AG04450 (cell line): ENCODE results near the gene ST14. TPM values are rescaled to one million over a fixed set of nuclear protein-coding genes. Genes with fewer than 3 reads are reported as not detected.

Experiments used
- CTCF ChIA-PET: fragments of 300-600, 350-600 bp; formaldehyde crosslinking; extraction: SDS; loops from one replicate; lab custom pipeline; 2022; ENCODE audit warnings: antibody characterized with exemption, inconsistent platforms; lab: Charles Lee
- POLR2A ChIA-PET: fragments of 350-600 bp; formaldehyde crosslinking; extraction: SDS; loops from one replicate; lab custom pipeline; 2021; ENCODE audit warnings: antibody characterized with exemption, inconsistent platforms; lab: Yijun Ruan, JAX
- DNase-seq: peaks from one replicate; pipeline ENCODE4 v3.0.0-alpha.2; 2011; ENCODE audit warnings: low read depth, low spot score
- H3K27ac ChIP-seq: one replicate; pipeline ENCODE4 v1.5.1; 2012; ENCODE audit warnings: low read depth, low read length, control low read depth
- H3K27me3 ChIP-seq: one replicate; pipeline ENCODE4 v1.6.0; 2012; ENCODE audit warnings: low read length; ENCODE audit not compliant: control insufficient read depth, insufficient read depth
- H3K4me3 ChIP-seq: 2 replicates; pipeline ENCODE4 v1.5.1; 2011; ENCODE audit warnings: mild to moderate bottlenecking, low read depth, low read length, control low read depth
- H3K9me3 ChIP-seq: 2 replicates; pipeline ENCODE4 v1.5.1; 2012; ENCODE audit warnings: low read length; ENCODE audit not compliant: control insufficient read depth, insufficient read depth
- polyA plus RNA-seq: library from polyadenylated mRNA; depleted of rRNA; stranded (reverse); fragments of >200 nt; gene quantifications from 2 replicates; pipeline ENCODE4 v1.2.3, GENCODE V29; 2011
- TF ChIP-seq, protein P1 (sequence below): IDR thresholded peaks from 2 replicates; pipeline ENCODE4 v1.5.1; 2011; ENCODE audit warnings: low read depth, low read length, control low read depth, inconsistent platforms

ST14 gene
- polyA plus RNA-seq, 1 experiment = not detected

DNA sequence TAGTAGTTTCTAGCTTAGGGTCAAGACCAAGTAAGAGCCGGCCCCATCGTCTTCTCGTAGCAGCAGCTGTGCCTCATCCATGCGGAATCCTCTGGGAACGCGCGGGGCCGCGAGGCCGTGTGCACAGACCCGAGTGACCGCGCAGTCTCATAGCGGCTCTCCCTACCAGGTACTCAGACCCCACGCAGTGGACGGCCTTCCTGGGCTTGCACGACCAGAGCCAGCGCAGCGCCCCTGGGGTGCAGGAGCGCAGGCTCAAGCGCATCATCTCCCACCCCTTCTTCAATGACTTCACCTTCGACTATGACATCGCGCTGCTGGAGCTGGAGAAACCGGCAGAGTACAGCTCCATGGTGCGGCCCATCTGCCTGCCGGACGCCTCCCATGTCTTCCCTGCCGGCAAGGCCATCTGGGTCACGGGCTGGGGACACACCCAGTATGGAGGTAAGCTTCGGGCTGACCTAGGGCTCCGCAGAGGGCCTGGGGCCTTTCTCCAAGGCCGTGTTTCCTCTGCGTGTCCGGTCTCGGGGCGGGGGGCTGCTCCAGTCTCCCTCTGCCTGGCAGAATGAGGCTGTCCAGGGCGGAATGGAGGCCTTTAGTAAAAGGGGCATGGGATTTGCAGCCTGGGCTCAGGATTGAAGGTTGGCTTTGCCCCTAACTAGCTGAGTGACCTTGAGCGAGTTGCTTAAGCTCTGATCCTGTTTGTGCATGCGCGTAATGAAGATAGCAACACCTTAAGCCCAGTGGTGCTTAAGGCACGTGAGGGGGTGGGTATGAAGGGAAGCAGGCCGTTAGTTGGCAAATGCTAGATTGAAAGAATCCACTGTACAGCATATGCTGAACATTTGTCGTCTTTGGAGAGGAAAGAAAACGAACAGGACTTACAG, 48.9 kb downstream of the ST14 start:
- Histone ChIP-seq H3K27ac (no peak overlapping the region), H3K27me3 (peaks cover 42% of the 10 kb centered on the region), H3K9me3 (peaks cover 3% of the 10 kb centered on the region; the same call in 1 of the 2 replicates), H3K4me3 (no peak overlapping the region)
- POLR2A ChIA-PET = no interaction called here
- CTCF ChIA-PET = no interaction called here
- no peak for DNase-seq
- TF ChIP-seq, protein P1, sequence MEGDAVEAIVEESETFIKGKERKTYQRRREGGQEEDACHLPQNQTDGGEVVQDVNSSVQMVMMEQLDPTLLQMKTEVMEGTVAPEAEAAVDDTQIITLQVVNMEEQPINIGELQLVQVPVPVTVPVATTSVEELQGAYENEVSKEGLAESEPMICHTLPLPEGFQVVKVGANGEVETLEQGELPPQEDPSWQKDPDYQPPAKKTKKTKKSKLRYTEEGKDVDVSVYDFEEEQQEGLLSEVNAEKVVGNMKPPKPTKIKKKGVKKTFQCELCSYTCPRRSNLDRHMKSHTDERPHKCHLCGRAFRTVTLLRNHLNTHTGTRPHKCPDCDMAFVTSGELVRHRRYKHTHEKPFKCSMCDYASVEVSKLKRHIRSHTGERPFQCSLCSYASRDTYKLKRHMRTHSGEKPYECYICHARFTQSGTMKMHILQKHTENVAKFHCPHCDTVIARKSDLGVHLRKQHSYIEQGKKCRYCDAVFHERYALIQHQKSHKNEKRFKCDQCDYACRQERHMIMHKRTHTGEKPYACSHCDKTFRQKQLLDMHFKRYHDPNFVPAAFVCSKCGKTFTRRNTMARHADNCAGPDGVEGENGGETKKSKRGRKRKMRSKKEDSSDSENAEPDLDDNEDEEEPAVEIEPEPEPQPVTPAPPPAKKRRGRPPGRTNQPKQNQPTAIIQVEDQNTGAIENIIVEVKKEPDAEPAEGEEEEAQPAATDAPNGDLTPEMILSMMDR = no peak

DNA sequence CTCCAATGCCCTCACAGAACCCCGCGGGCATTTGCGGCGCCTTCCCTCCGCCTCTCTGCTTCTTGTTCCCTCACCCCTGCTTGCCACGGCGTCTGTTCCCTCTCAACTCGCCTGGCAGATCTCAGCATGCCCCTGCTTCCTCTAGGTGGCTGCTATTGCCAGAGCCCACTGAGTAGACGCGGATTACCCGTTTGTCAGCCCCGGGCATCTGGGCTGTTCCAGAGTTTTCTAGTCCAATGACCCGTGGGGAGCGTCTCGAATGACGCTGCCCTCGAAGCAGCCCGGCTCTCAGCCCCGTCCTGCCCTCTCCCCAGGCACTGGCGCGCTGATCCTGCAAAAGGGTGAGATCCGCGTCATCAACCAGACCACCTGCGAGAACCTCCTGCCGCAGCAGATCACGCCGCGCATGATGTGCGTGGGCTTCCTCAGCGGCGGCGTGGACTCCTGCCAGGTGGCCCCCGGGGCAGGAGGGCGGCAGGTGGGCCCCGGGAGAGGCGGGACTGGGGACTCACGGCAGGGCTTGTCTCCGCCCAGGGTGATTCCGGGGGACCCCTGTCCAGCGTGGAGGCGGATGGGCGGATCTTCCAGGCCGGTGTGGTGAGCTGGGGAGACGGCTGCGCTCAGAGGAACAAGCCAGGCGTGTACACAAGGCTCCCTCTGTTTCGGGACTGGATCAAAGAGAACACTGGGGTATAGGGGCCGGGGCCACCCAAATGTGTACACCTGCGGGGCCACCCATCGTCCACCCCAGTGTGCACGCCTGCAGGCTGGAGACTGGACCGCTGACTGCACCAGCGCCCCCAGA, 49.7 kb downstream of the ST14 start:
- no peak overlapping the region for H3K27ac ChIP-seq
- TF ChIP-seq, protein P1 = no peak
- peaks cover 3% of the 10 kb centered on the region; the same call in 1 of the 2 replicates for H3K9me3 ChIP-seq
- H3K4me3 ChIP-seq = no peak overlapping the region
- no peak for DNase-seq
- CTCF ChIA-PET = no interaction called here
- POLR2A ChIA-PET = no interaction called here
- H3K27me3 ChIP-seq = peaks cover 42% of the 10 kb centered on the region

DNA sequence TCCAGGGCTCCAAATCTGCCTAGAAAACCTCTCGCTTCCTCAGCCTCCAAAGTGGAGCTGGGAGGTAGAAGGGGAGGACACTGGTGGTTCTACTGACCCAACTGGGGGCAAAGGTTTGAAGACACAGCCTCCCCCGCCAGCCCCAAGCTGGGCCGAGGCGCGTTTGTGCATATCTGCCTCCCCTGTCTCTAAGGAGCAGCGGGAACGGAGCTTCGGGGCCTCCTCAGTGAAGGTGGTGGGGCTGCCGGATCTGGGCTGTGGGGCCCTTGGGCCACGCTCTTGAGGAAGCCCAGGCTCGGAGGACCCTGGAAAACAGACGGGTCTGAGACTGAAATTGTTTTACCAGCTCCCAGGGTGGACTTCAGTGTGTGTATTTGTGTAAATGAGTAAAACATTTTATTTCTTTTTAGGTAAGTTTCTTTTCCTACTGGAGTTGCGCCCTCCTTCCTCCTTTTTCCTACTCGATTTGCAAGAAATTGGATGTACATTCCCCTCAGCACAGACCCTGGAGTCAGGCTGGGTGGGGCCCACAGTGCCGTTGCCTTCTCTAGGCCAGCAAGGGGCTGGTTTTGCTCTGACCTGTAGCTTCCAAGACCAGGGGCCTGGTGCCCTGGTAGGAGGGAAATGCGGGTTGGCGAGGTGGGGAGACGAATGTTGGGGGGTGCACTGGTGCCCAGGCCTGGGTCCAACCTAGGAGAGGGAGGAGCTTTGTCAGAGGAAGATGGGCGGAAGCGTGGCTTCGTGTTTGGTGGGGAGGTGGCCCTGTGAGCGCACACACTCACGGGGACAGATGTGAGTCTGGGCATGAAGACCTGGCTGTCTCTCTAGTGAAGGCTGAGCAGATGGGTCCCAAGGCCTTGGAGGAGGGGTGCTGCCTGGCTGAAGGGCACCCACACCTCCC, 50.6 kb downstream of the ST14 start:
- POLR2A ChIA-PET = no interaction called here
- H3K4me3 ChIP-seq = no peak overlapping the region
- TF ChIP-seq, protein P1 = no peak
- CTCF ChIA-PET = no interaction called here
- no peak overlapping the region for H3K27ac ChIP-seq
- H3K9me3 ChIP-seq = peaks cover 3% of the 10 kb centered on the region; the same call in 1 of the 2 replicates
- DNase-seq = no peak
- H3K27me3 ChIP-seq = peaks cover 49% of the 10 kb centered on the region

DNA sequence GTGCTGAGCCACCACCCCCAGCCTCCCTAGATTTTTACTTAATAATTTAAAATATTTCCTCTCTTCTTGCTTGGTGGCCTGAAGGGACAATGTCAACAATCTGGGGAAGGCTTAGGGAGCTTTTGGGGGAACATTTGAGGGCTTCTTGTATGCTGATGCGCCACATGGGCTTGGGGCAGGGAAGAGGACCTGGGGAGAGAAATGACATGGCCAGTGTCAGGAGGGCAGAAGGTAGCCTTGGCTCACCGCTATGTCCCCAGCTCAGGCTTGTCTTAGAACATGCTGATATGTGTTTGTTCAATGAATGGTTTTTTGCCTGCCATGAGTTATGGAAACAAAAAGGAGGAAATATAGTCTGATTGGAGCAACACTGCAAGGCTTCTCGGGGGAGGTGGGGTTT, 51.6 kb downstream of the ST14 start:
- ChIA-PET CTCF (interaction anchor here (0.6 kb wide), 1 partner anchor 103 kb away, joined by 4 read pairs; the partner anchor contains the start of gene ZBTB44), POLR2A (no interaction called here)
- Histone ChIP-seq H3K27ac (no peak overlapping the region), H3K4me3 (no peak overlapping the region), H3K27me3 (peaks cover 54% of the 10 kb centered on the region), H3K9me3 (peaks cover 3% of the 10 kb centered on the region; the same call in 1 of the 2 replicates)
- TF ChIP-seq, protein P1 = no peak
- DNase-seq = no peak
